ENCODE results near the gene ARNT2. TPM values are rescaled to one million over a fixed set of nuclear protein-coding genes. Genes with fewer than 3 reads are reported as not detected.

The ARNT2 gene
- total RNA-seq, 8 experiments from 2014 or later, result 2.4 to 64.2 (median 23.9) TPM

DNA sequence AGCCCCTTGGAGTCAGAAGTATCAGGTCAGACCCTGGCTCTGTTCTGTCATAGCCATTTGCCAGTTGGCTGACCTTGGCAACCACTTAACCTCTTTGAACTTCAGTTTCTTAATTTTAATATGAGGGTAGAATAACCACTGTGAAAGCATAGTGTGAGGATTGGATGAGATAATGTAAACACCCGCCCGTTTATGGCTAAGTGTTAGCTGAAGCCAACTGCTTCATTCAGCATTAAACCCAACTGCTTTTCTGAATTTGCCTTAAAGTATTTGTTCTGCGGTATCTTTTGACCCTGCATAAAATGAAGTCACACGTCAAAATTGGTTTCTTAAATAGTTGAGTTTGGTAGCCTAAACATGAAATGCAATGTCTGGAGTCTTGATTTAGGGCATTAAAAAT is 169.4 kb downstream of the ARNT2 start:
- no peak for ATAC-seq (replicated peaks in 6 of 8)
- H3K4me1 ChIP-seq (replicated peaks in 1 of 2), result no peaks in the 10 kb centered on the region
- H3K27ac ChIP-seq, result no peak overlapping the region
- 73 to 100% (median 89%) methylated on average over 1 to 4 of the region's 4 CpGs; no CpG with 5 or more reads in 2 of the 10 experiments for WGBS, 10 experiments
- in situ Hi-C loops (cut with MboI; ENCODE audit: low pct_unique_long_range_greater_than_20kb in 2 of 9, low sequenced_read_pairs in 9 of 9, unreplicated experiment in 9 of 9), result loop anchor here in 5 of 9 experiments (10.0 to 25.0 kb wide), 4 partner anchors 189 to 389 kb away; partner anchors contain the start of gene CEMIP (in 3 of the 5)
- no peak overlapping the region for H3K4me3 ChIP-seq

GRCh38 chr15:80574590-80574989 is 170.4 kb downstream of the ARNT2 start:
- H3K4me1 ChIP-seq (replicated peaks in 1 of 2), result no peaks in the 10 kb centered on the region
- in situ Hi-C loops (cut with MboI; ENCODE audit: low pct_unique_long_range_greater_than_20kb in 2 of 9, low sequenced_read_pairs in 9 of 9, unreplicated experiment in 9 of 9), result loop anchor here in 5 of 9 experiments (10.0 to 25.0 kb wide), 4 partner anchors 188 to 388 kb away; partner anchors contain the start of gene CEMIP (in 3 of the 5)
- WGBS, 10 experiments, result 40 to 100% (median 74%) methylated on average over 1 to 6 of the region's 6 CpGs; no CpG with 5 or more reads in 2 of the 10 experiments
- ATAC-seq (replicated peaks in 6 of 8), result no peak
- H3K27ac ChIP-seq, result no peak overlapping the region
- H3K4me3 ChIP-seq, result no peak overlapping the region

DNA sequence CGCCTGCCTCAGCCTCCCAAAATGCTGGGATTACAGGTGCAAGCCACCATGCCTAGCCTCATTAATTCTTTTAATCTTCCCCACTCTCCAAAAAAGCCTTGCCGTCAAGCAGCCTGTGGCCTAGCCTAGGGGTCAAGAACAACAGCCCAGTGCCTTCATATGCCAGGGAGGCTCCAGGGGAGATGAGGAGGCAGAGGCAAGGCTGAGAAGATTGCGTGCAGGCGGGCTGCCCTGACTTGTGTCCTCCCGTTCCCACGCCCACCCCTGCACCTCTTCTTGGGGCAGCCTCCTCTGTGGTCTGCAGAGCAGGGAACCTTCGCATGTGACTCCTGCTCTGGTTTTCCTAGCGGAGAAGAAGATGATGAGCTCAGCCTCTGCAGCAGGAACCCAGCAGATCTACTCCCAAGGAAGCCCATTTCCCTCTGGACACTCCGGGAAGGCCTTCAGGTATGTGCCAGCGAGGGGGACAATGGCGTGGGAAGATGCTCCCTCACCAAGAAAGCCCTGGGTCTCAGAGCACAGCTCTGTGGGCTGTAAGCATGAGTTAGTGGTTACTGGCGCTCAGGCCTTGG is 172.4 kb downstream of the ARNT2 start:
- Histone ChIP-seq H3K27ac (no peak overlapping the region), H3K4me1 (replicated peaks in 1 of 2) (no peaks in the 10 kb centered on the region), H3K4me3 (no peak overlapping the region)
- WGBS, 10 experiments, result 40 to 100% (median 89%) methylated on average over 1 to 4 of the region's 12 CpGs; no CpG with 5 or more reads in 4 of the 10 experiments
- no peak for ATAC-seq (replicated peaks in 6 of 8)
- in situ Hi-C loops (cut with MboI; ENCODE audit: low pct_unique_long_range_greater_than_20kb in 2 of 9, low sequenced_read_pairs in 9 of 9, unreplicated experiment in 9 of 9), result loop anchor here in 3 of 9 experiments (10.0 to 25.0 kb wide), 2 partner anchors 198 to 386 kb away; partner anchors contain the start of gene CEMIP (in 1 of the 3)

- in situ Hi-C loops (cut with MboI; ENCODE audit: low pct_unique_long_range_greater_than_20kb in 2 of 9, low sequenced_read_pairs in 9 of 9, unreplicated experiment in 9 of 9), result loop anchor here in 3 of 9 experiments (10.0 to 25.0 kb wide), 2 partner anchors 197 to 385 kb away; partner anchors contain the start of gene CEMIP (in 1 of the 3)
- Histone ChIP-seq H3K4me1 (replicated peaks in 1 of 2) (no peaks in the 10 kb centered on the region), H3K4me3 (no peak overlapping the region), H3K27ac (no peak overlapping the region)
- 70 to 100% (median 95%) methylated on average over 2 to 4 of the region's 8 CpGs; no CpG with 5 or more reads in 7 of the 10 experiments for WGBS, 10 experiments
- ATAC-seq (replicated peaks in 6 of 8), result no peak
Measured at GRCh38 chr15:80577552-80578205, 173.5 kb downstream of the ARNT2 start.

DNA sequence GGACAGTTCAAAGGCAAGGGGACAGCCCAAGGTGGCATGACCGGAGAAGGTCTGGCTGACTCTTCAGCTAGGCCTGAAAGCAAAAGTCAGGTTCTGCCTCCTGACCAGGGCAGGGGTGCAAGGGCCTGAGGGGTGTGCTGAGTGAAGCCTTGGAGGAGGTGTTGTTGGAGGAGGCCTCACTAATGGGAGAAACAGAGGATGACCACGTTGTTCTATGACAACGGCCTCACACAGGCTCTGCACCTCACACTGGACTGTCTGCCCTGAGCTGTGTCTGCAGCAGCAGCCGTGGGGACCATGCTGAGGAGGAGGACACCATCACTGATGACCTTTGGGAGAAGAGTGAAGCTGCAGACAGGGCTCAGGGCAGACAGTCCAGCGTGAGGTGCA is 174.0 kb downstream of the ARNT2 start:
- Histone ChIP-seq H3K4me1 (replicated peaks in 1 of 2) (no peaks in the 10 kb centered on the region), H3K4me3 (no peak overlapping the region), H3K27ac (no peak overlapping the region)
- 47 to 100% (median 83%) methylated on average over 1 to 2 of the region's 5 CpGs; no CpG with 5 or more reads in 6 of the 10 experiments for WGBS, 10 experiments
- no peak for ATAC-seq (replicated peaks in 6 of 8)
- in situ Hi-C loops (cut with MboI; ENCODE audit: low pct_unique_long_range_greater_than_20kb in 2 of 9, low sequenced_read_pairs in 9 of 9, unreplicated experiment in 9 of 9), result loop anchor here in 3 of 9 experiments (10.0 to 25.0 kb wide), 2 partner anchors 197 to 384 kb away; partner anchors contain the start of gene CEMIP (in 1 of the 3)

DNA sequence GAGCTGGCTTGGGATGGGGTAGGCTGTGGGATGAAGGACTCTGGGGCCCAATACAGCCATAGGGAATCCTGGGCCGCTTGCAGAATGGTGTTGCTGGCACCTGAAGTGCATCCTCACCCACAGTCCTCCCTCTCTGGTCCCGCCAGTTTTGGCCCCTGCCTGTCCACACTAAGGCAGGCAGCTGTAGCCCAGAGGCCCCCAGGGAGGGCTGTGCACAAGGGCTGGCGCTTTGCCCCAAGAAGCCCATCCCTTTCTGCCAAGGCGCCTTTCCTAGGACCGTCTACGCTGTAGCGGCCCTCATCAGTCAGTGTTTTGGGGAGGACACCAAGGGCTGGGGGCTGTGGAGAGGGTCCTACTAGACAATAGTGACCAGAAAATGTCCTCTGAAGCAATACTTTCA is 174.7 kb downstream of the ARNT2 start:
- in situ Hi-C loops (cut with MboI; ENCODE audit: low pct_unique_long_range_greater_than_20kb in 2 of 9, low sequenced_read_pairs in 9 of 9, unreplicated experiment in 9 of 9), result loop anchor here in 3 of 9 experiments (10.0 to 25.0 kb wide), 2 partner anchors 196 to 383 kb away; partner anchors contain the start of gene CEMIP (in 1 of the 3)
- 70 to 100% (median 100%) methylated on average over 1 to 5 of the region's 7 CpGs; no CpG with 5 or more reads in 5 of the 10 experiments for WGBS, 10 experiments
- no peak overlapping the region for H3K4me3 ChIP-seq
- no peak for ATAC-seq (replicated peaks in 6 of 8)
- no peaks in the 10 kb centered on the region for H3K4me1 ChIP-seq (replicated peaks in 1 of 2)
- no peak overlapping the region for H3K27ac ChIP-seq

- in situ Hi-C loops (cut with MboI; ENCODE audit: low pct_unique_long_range_greater_than_20kb in 2 of 9, low sequenced_read_pairs in 9 of 9, unreplicated experiment in 9 of 9), result loop anchor here in 3 of 9 experiments (10.0 to 25.0 kb wide), 2 partner anchors 195 to 383 kb away; partner anchors contain the start of gene CEMIP (in 1 of the 3)
- H3K4me1 ChIP-seq (replicated peaks in 1 of 2), result no peaks in the 10 kb centered on the region
- H3K27ac ChIP-seq, result no peak overlapping the region
- H3K4me3 ChIP-seq, result no peak overlapping the region
- WGBS, 10 experiments, result 0 to 100% (median 66%) methylated on average over 1 to 6 of the region's 6 CpGs
- no peak for ATAC-seq (replicated peaks in 6 of 8)
Measured at GRCh38 chr15:80579611-80580010, 175.4 kb downstream of the ARNT2 start.

DNA sequence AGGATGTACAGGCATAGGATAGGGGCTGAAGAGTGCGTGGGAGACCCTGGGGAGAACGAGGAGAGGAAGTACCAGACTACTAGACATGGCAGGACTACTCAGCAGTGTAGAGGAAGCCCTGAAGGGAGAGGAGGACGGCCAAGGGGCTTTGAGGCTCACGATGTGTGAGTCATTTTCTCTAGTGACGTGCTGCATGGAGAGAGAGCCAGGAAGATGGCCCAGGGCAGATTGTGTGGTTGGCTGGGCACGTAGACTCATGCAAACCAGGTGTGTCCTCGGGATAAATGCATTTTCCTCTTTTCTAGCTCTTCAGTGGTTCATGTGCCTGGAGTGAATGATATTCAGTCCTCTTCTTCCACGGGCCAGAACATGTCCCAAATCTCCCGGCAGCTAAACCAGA is 175.9 kb downstream of the ARNT2 start:
- in situ Hi-C loops (cut with MboI; ENCODE audit: low pct_unique_long_range_greater_than_20kb in 2 of 9, low sequenced_read_pairs in 9 of 9, unreplicated experiment in 9 of 9), result loop anchor here in 2 of 9 experiments (25.0 kb wide), 1 partner anchor 382 kb away; no protein-coding TSS in a partner anchor

GRCh38 chr15:80580536-80581260 is 176.5 kb downstream of the ARNT2 start:
- in situ Hi-C loops (cut with MboI; ENCODE audit: low pct_unique_long_range_greater_than_20kb in 2 of 9, low sequenced_read_pairs in 9 of 9, unreplicated experiment in 9 of 9), result loop anchor here in 2 of 9 experiments (25.0 kb wide), 1 partner anchor 382 kb away; no protein-coding TSS in a partner anchor
- Histone ChIP-seq H3K27ac (no peak overlapping the region), H3K4me1 (replicated peaks in 1 of 2) (no peaks in the 10 kb centered on the region), H3K4me3 (no peak overlapping the region)
- no peak for ATAC-seq (replicated peaks in 6 of 8)
- WGBS, 10 experiments, result 67 to 100% (median 90%) methylated on average over 1 to 4 of the region's 11 CpGs; no CpG with 5 or more reads in 6 of the 10 experiments

More for the DNA sequence above, 175.9 kb downstream of the ARNT2 start:
- peak in 3 of 8 experiments; percentile 39 to 89 (median 80) for ATAC-seq (replicated peaks in 6 of 8)
- WGBS, 10 experiments, result 20 to 100% (median 91%) methylated on average over 1 to 8 of the region's 9 CpGs; no CpG with 5 or more reads in 3 of the 10 experiments
- no peak overlapping the region for H3K27ac ChIP-seq
- no peak overlapping the region for H3K4me3 ChIP-seq
- H3K4me1 ChIP-seq (replicated peaks in 1 of 2), result no peaks in the 10 kb centered on the region

DNA sequence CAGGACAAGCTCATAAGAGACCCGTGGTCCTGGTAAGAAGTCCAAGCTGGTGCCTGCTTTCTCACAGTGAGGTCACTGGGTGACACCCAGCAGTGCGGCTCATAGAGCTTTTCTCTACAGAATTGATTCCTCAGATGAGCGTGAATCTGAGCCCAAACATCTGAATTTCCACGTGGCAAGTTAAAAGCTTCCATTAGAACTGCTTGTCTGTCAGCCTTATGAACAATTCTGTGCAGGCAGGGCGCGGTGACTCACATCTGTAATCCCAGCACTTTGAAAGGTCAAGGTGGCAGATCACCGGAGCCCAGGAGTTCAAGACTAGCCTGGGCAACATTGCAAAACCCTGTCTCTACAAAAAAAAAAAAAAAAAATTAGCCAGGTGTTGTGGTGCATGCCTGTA is 177.8 kb downstream of the ARNT2 start:
- WGBS, 10 experiments, result 78 to 100% (median 88%) methylated on average over 1 to 7 of the region's 7 CpGs; no CpG with 5 or more reads in 5 of the 10 experiments
- no peak overlapping the region for H3K27ac ChIP-seq
- H3K4me3 ChIP-seq, result no peak overlapping the region
- no peaks in the 10 kb centered on the region for H3K4me1 ChIP-seq (replicated peaks in 1 of 2)
- in situ Hi-C loops (cut with MboI; ENCODE audit: low pct_unique_long_range_greater_than_20kb in 2 of 9, low sequenced_read_pairs in 9 of 9, unreplicated experiment in 9 of 9), result loop anchor here in 2 of 9 experiments (25.0 kb wide), 1 partner anchor 380 kb away; no protein-coding TSS in a partner anchor
- no peak for ATAC-seq (replicated peaks in 6 of 8)

DNA sequence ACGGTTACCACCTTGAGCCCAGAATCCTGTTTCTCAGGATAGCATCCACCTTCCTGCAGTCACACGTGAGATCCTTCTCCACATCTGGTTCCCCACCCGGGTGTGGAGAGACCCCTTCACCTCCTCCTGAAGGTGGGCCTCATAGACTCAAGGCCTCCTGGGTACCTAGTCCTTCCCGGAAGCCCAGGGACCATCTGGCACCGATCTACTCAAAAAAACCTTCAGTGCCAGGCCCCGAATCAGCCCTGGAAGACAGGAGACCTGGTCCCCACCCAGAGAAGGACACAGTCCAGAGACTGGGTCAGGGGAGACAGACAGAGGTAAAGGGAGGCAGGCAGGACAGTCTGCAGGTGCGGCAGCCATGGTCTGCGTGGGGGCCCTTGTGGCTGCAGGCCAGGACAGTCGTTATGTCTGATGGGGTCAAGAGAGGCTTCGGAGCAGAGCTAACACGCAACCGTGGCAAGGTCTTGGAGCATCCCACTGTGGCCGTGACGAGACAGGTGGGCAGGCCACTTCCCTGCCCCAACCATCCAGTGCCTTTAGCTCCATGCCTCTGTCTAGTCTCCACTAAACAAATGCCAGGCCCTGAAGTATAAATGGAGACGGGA is 178.7 kb downstream of the ARNT2 start:
- in situ Hi-C loops (cut with MboI; ENCODE audit: low pct_unique_long_range_greater_than_20kb in 2 of 9, low sequenced_read_pairs in 9 of 9, unreplicated experiment in 9 of 9), result loop anchor here in 2 of 9 experiments (25.0 kb wide), 1 partner anchor 379 kb away; no protein-coding TSS in a partner anchor
- WGBS, 10 experiments, result 80 to 100% (median 91%) methylated on average over 1 to 10 of the region's 15 CpGs; no CpG with 5 or more reads in 4 of the 10 experiments
- ATAC-seq (replicated peaks in 6 of 8), result no peak

GRCh38 chr15:80584561-80584964 is 180.4 kb downstream of the ARNT2 start:
- Histone ChIP-seq H3K4me3 (no peak overlapping the region), H3K27ac (no peak overlapping the region), H3K4me1 (replicated peaks in 1 of 2) (no peaks in the 10 kb centered on the region)
- WGBS, 10 experiments, result 0 to 100% (median 78%) methylated on average over 1 to 7 of the region's 7 CpGs; no CpG with 5 or more reads in 6 of the 10 experiments
- ATAC-seq (replicated peaks in 6 of 8), result no peak
- in situ Hi-C loops (cut with MboI; ENCODE audit: low pct_unique_long_range_greater_than_20kb in 2 of 9, low sequenced_read_pairs in 9 of 9, unreplicated experiment in 9 of 9), result loop anchor here in 2 of 9 experiments (25.0 kb wide), 1 partner anchor 378 kb away; no protein-coding TSS in a partner anchor

More for the DNA sequence above, 178.7 kb downstream of the ARNT2 start:
- H3K27ac ChIP-seq, result no peak overlapping the region
- no peak overlapping the region for H3K4me3 ChIP-seq
- no peaks in the 10 kb centered on the region for H3K4me1 ChIP-seq (replicated peaks in 1 of 2)

Data from motor neuron (in vitro differentiated cells).